ENCODE measurements around the gene CDC42SE2. TPM values are rescaled to one million over a fixed set of nuclear protein-coding genes. Genes with fewer than 3 reads are reported as not detected.

CDC42SE2 gene
- total and polyA plus RNA-seq, 2 of the 4 experiments (the other 2 are of a cell fraction): 12.5 to 19.4 TPM

DNA sequence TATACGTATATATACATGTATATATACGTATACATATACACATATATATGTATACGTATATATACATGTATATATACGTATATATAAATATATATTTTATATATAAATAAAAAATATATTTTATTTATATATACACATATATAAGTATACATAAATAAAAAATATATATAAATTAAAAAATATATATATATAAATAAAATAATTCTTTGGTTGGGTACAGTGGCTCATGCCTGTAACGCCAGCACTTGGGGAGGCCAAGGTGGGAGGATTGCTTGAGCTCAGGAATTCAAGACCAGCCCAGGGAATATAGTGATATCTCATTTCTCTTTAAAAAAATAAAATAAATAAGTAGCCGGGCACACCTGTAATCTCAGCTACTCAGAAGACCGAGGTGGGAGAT lies 155.0 kb downstream of the CDC42SE2 start:
- H3K9me3 ChIP-seq (ENCODE audit: control insufficient read depth, insufficient read depth, low read length): no peaks in the 10 kb centered on the region
- H2AFZ ChIP-seq (replicated peaks; ENCODE audit: low read length, poor library complexity): no peak overlapping the region
- dilution Hi-C loops (cut with HindIII; ENCODE audit: low sequenced_read_pairs, unreplicated experiment): no loop called here
- H3K4me3 ChIP-seq (ENCODE audit: insufficient read depth, low read depth, low read length): no peak overlapping the region
- H3K56ac ChIP-seq (ENCODE audit: extremely low read depth, insufficient read depth, low read length): no peak overlapping the region
- H3K4me1 ChIP-seq (ENCODE audit: control insufficient read depth, insufficient read depth, low read length): no peaks in the 10 kb centered on the region
- WGBS, 2 experiments (ENCODE audit: extremely low coverage in 2 of 2, insufficient read length in 1 of 2): no CpG with 5 or more reads among the region's 7 CpGs
- no peak overlapping the region for H2AK5ac ChIP-seq (ENCODE audit: low read depth, low read length)
- no peak overlapping the region for H3K18ac ChIP-seq (ENCODE audit: low read depth, low read length)
- no peak overlapping the region for H2BK120ac ChIP-seq (ENCODE audit: low read depth, low read length)
- TF ChIP-seq MAZ (IDR thresholded peaks at IDR 0.05; ENCODE audit: borderline replicate concordance, low read depth, low read length) (no peak), MAFK (IDR thresholded peaks at IDR 0.05; ENCODE audit: low read depth, low read length) (no peak), CHD1 (IDR thresholded peaks at IDR 0.05; ENCODE audit: low read depth, low read length) (no peak), MXI1 (IDR thresholded peaks at IDR 0.05; ENCODE audit: borderline replicate concordance, low read depth, low read length) (no peak), POLR2A (IDR thresholded peaks at IDR 0.05; ENCODE audit: low read depth, low read length) (no peak), BHLHE40 (IDR thresholded peaks at IDR 0.05; ENCODE audit: low read depth, low read length) (no peak), NFE2L2 (IDR thresholded peaks at IDR 0.05; ENCODE audit: low read depth, low read length) (no peak)
- TF ChIP-seq, protein P1, sequence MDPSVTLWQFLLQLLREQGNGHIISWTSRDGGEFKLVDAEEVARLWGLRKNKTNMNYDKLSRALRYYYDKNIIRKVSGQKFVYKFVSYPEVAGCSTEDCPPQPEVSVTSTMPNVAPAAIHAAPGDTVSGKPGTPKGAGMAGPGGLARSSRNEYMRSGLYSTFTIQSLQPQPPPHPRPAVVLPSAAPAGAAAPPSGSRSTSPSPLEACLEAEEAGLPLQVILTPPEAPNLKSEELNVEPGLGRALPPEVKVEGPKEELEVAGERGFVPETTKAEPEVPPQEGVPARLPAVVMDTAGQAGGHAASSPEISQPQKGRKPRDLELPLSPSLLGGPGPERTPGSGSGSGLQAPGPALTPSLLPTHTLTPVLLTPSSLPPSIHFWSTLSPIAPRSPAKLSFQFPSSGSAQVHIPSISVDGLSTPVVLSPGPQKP (IDR thresholded peaks at IDR 0.05; ENCODE audit: borderline replicate concordance, low read depth, low read length): no peak
- no peak overlapping the region for H3K27ac ChIP-seq (ENCODE audit: insufficient read depth, low read length)
- H3K9ac ChIP-seq (ENCODE audit: low read depth, low read length): no peak overlapping the region
- H4K91ac ChIP-seq (ENCODE audit: insufficient read depth, low read depth, low read length): no peak overlapping the region
- H3K4me2 ChIP-seq (ENCODE audit: low read depth, low read length): no peak overlapping the region
- no peak overlapping the region for H3K23ac ChIP-seq (ENCODE audit: low read depth, low read length)
- H2BK5ac ChIP-seq (ENCODE audit: low read depth, low read length, poor library complexity, severe bottlenecking): no peak overlapping the region
- no peak overlapping the region for H2BK20ac ChIP-seq (ENCODE audit: low read depth, low read length)
- POLR2A ChIA-PET (ENCODE audit: unreplicated experiment): no interaction called here
- no TSS peak for BruUV-seq (replicated peaks)
- H4K20me1 ChIP-seq (ENCODE audit: insufficient read depth, low read length): no peaks in the 10 kb centered on the region
- H3K9me1 ChIP-seq (ENCODE audit: insufficient read depth, low read length): no peaks in the 10 kb centered on the region
- H4K8ac ChIP-seq (ENCODE audit: low read depth in 2 of 2, low read length in 2 of 2): no peak overlapping the region
- H3K79me1 ChIP-seq (ENCODE audit: low read depth in 1 of 2, low read length in 2 of 2): no peaks in the 10 kb centered on the region
- CTCF ChIA-PET: interaction anchor here (0.6 kb wide), 1 partner anchor 150 kb away, joined by 4 read pairs; no protein-coding TSS in a partner anchor
- H2BK15ac ChIP-seq (ENCODE audit: low read depth, low read length): no peak overlapping the region
- intact Hi-C loops (cut with micrococcal nuclease): loop anchor here (1.0 to 5.0 kb wide), 2 partner anchors 309 to 1307 kb away; no protein-coding TSS in a partner anchor
- H3K14ac ChIP-seq (replicated peaks; ENCODE audit: low read depth, low read length): no peak overlapping the region
- no peak overlapping the region for H2AK9ac ChIP-seq (replicated peaks; ENCODE audit: low read depth, low read length, poor library complexity)
- H4K5ac ChIP-seq (ENCODE audit: low read depth, low read length): no peak overlapping the region
- DNase-seq: no peak
- in situ Hi-C loops (cut with MboI; ENCODE audit: low sequenced_read_pairs): loop anchor here (25.0 kb wide), 3 partner anchors 532 to 1507 kb away; partner anchors contain the start of gene CHSY3
- H3K27me3 ChIP-seq (ENCODE audit: control insufficient read depth, insufficient read depth, low read length): no peaks in the 10 kb centered on the region
- no peak overlapping the region for H3K4ac ChIP-seq (ENCODE audit: low read depth, low read length)
- 0 out of 2 replicates have a peak, but pooled peaks cover 2% of the 10 kb centered on the region for H3K36me3 ChIP-seq (ENCODE audit: control insufficient read depth, insufficient read depth, low read length)
- no peak for ATAC-seq (ENCODE audit: low read depth)
